ENCODE data around the gene RASSF3.

DNA sequence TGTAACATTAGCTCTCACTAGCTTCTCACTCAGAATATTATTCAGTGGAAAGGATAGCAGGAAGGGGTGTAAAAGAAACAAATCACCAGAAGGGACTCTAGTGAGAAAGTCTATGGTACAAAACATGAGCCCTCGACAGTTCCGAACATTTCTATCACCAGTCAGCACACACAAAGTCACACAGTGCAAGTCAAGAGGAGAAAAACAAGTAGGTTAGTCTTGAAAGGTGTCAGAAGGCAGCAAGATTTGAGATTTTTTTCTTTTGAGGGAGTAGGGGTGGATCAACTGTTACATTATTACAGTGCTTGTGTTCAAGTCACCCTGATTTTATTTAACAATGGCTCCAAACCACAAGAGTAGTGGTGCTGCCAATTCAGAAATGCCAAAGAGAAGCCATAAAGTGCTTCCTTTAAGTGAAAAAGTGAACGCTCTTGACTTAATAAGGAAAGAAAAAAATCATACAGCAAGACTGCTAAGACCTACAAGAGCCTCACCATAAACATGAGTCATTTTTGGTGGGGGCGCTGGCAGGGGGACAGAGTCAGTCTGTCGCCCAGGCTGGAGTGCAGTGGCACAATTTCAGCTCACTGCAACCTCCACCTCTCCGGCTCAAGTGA lies 106.7 kb downstream of the RASSF3 start:
- TF ChIP-seq EGR1 (IDR thresholded peaks at IDR 0.05) (no peak), RAD21 (IDR thresholded peaks at IDR 0.05; ENCODE audit: low read depth) (no peak)

Data from Ishikawa (cell line).